GM21447 (cell line): ENCODE data around the gene C11orf71.

Experiments
- ATAC-seq: cut with Tn5 transposase; IDR thresholded peaks from one replicate; pipeline ENCODE4 v1.9.1; 2021; ENCODE audit not compliant: unreplicated experiment

Gene C11orf71

GRCh38 chr11:114400216-114400914, at the start of gene C11orf71, which contains the start of gene RBM7:
Gene C11orf71, minus strand, starts transcription at chr11:114400511. Its CDS starts 180 bp downstream, at chr11:114400331.
Gene RBM7, plus strand, starts transcription at chr11:114400666. Its CDS starts 6 bp downstream, at chr11:114400672.
- peak; percentile 96 for ATAC-seq

- no peak for ATAC-seq
Measured at GRCh38 chr11:114449845-114450244, 49.5 kb upstream of the C11orf71 start.

GRCh38 chr11:114448749-114449482, 48.6 kb upstream of the C11orf71 start:
- no peak for ATAC-seq

- ATAC-seq = no peak
Measured at GRCh38 chr11:114447892-114448291, 47.6 kb upstream of the C11orf71 start.

GRCh38 chr11:114447444-114447843, 47.1 kb upstream of the C11orf71 start:
- ATAC-seq = no peak

- no peak for ATAC-seq
Measured at GRCh38 chr11:114442536-114442935, 42.2 kb upstream of the C11orf71 start.

- no peak for ATAC-seq
Measured at GRCh38 chr11:114441921-114442320, 41.6 kb upstream of the C11orf71 start.

GRCh38 chr11:114440971-114441763, 40.9 kb upstream of the C11orf71 start:
- no peak for ATAC-seq

GRCh38 chr11:114440121-114440860, 40.0 kb upstream of the C11orf71 start:
- ATAC-seq = peak; percentile 5

GRCh38 chr11:114439229-114440120, 39.2 kb upstream of the C11orf71 start, which contains the start of gene REXO2:
Gene REXO2, plus strand, starts transcription at chr11:114439467. Its CDS starts 62 bp downstream, at chr11:114439529.
- peak; percentile 98 for ATAC-seq

GRCh38 chr11:114438303-114438702, 38.0 kb upstream of the C11orf71 start:
- no peak for ATAC-seq

- ATAC-seq = no peak
Measured at GRCh38 chr11:114433376-114433775, 33.1 kb upstream of the C11orf71 start.

GRCh38 chr11:114432893-114433292, 32.6 kb upstream of the C11orf71 start:
- ATAC-seq = no peak

- no peak for ATAC-seq
Measured at GRCh38 chr11:114430290-114430689, 30.0 kb upstream of the C11orf71 start.

GRCh38 chr11:114426280-114426679, 26.0 kb upstream of the C11orf71 start:
- no peak for ATAC-seq

GRCh38 chr11:114416441-114416961, 16.2 kb upstream of the C11orf71 start:
- ATAC-seq = no peak

- ATAC-seq = no peak
Measured at GRCh38 chr11:114413958-114414357, 13.6 kb upstream of the C11orf71 start.

- no peak for ATAC-seq
Measured at GRCh38 chr11:114412946-114413345, 12.6 kb upstream of the C11orf71 start.

GRCh38 chr11:114401311-114401710, 1.0 kb upstream of the C11orf71 start:
- no peak for ATAC-seq

- no peak for ATAC-seq
Measured at GRCh38 chr11:114400915-114401223, 558 bp upstream of the C11orf71 start.
